GM12875 (cell line): ENCODE measurements around the gene DDR2.

Experiments
- H3K4me3 ChIP-seq: one replicate; pipeline ENCODE4 v1.5.1; 2011; ENCODE audit warnings: low read depth, low read length, control low read depth
- CTCF ChIP-seq: IDR thresholded peaks from 2 replicates; pipeline ENCODE4 v1.5.1; 2011; ENCODE audit warnings: low read depth, mild to moderate bottlenecking, control low read depth, inconsistent platforms, low read length, moderate library complexity, borderline replicate concordance; ENCODE audit not compliant: insufficient read depth

The DDR2 gene

GRCh38 chr1:162712317-162713029 is 80.2 kb downstream of the DDR2 start:
- H3K4me3 ChIP-seq = no peak overlapping the region
- no peak for TF ChIP-seq CTCF

GRCh38 chr1:162716123-162716522 is 83.9 kb downstream of the DDR2 start:
- no peak for TF ChIP-seq CTCF

GRCh38 chr1:162716552-162716951 is 84.3 kb downstream of the DDR2 start:
- H3K4me3 ChIP-seq = no peak overlapping the region
- TF ChIP-seq CTCF = no peak

More at GRCh38 chr1:162716123-162716522, 83.9 kb downstream of the DDR2 start:
- H3K4me3 ChIP-seq = no peak overlapping the region

- H3K4me3 ChIP-seq = no peak overlapping the region
- no peak for TF ChIP-seq CTCF
These were observed 85.4 kb downstream of the DDR2 start for GRCh38 chr1:162717548-162718184.

GRCh38 chr1:162719678-162720077 is 87.4 kb downstream of the DDR2 start:
- no peak for TF ChIP-seq CTCF
- no peak overlapping the region for H3K4me3 ChIP-seq

GRCh38 chr1:162720996-162721395 is 88.7 kb downstream of the DDR2 start:
- TF ChIP-seq CTCF = no peak
- no peak overlapping the region for H3K4me3 ChIP-seq

GRCh38 chr1:162721471-162721870 is 89.2 kb downstream of the DDR2 start:
- no peak for TF ChIP-seq CTCF
- no peak overlapping the region for H3K4me3 ChIP-seq
